ENCODE results near the gene LAMTOR4. TPM values are rescaled to one million over a fixed set of nuclear protein-coding genes. Genes with fewer than 3 reads are reported as not detected.

Gene LAMTOR4
- total and polyA plus RNA-seq, 2 of the 13 experiments (the other 11 are each of a cell fraction or from before 2014, with no cell fraction given), result 115 to 118 TPM

DNA sequence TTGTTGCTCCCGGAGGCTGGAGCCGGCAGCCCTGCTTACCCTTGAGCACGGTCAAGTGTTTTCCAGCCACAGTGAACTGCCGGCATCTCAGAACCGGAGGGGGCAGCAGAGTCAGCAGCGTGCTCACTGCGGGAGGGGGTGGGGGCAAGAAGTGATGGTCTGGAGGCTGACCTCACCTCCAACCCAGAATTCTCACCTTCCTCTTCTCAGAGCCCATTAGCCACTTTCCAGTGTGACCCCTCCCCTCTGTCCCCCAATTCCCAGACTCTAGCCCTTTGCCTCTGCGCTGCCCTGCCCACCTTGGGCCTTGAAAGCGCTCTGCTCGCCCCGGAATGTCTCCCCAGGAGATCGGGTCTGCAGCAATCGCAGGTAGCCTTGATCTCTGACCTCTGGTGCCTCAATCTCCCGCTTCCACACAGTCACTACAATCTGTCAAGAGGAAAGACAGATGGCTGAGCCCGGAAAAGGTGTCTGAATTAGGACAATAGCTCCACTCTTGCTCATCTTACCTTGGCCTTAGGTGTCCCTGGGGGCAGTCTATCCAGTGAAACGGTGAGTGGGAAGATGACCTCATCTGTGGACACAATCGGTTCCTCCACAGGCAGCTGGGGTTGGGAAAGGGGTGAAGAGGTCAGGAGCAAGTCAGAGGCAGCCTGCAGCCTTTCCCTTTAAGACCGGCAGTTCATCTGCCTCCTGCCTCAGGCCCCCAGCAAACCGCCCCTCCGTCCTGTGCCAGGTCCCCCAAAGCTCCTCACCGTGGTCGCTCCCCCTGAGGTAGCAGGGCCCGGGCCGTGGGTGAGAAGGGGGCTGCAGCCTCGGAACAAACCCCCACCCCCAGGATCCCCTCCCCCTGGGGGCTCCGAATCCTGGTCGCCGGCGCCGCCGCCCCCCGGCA is 8.9 kb downstream of the LAMTOR4 start (continued):
- TF ChIP-seq, protein P1, sequence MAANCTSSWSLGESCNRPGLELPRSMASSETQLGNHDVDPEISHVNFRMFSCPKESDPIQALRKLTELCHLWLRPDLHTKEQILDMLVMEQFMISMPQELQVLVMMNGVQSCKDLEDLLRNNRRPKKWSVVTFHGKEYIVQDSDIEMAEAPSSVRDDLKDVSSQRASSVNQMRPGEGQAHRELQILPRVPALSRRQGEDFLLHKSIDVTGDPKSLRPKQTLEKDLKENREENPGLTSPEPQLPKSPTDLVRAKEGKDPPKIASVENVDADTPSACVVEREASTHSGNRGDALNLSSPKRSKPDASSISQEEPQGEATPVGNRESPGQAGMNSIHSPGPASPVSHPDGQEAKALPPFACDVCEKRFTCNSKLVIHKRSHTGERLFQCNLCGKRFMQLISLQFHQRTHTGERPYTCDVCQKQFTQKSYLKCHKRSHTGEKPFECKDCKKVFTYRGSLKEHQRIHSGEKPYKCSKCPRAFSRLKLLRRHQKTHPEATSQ (CRISPR knock-in tag; IDR thresholded peaks at IDR 0.05; ENCODE audit: borderline replicate concordance), result no peak
- TF ChIP-seq ZNF207 (IDR thresholded peaks at IDR 0.05; ENCODE audit: borderline replicate concordance) (no peak), MED13 (CRISPR knock-in tag; IDR thresholded peaks at IDR 0.05) (no peak; the same call in 1 of the 2 replicates), ZNF773 (CRISPR knock-in tag; IDR thresholded peaks at IDR 0.05; ENCODE audit: borderline replicate concordance) (no peak), ZNF772 (CRISPR knock-in tag; IDR thresholded peaks at IDR 0.05) (peak; percentile 54; the same call in 1 of the 2 replicates), E2F5 (CRISPR knock-in tag; conservative IDR thresholded peaks at IDR 0.05) (no peak), ELF3 (CRISPR knock-in tag; IDR thresholded peaks at IDR 0.05) (0 out of 2 replicates have a peak, but pooled peaks have one; percentile 12), HHEX (CRISPR knock-in tag; IDR thresholded peaks at IDR 0.05) (peak; percentile 30; the same call in 1 of the 2 replicates), SP1 (IDR thresholded peaks at IDR 0.05) (no peak), SP1 (CRISPR knock-in tag; IDR thresholded peaks at IDR 0.05) (no peak), ZNF740 (CRISPR knock-in tag; IDR thresholded peaks at IDR 0.05) (0 out of 2 replicates have a peak, but pooled peaks have one; percentile 34), HOXA3 (CRISPR knock-in tag; IDR thresholded peaks at IDR 0.05) (peak; percentile 52), NR2F6 (IDR thresholded peaks at IDR 0.05) (peak; percentile 94), NR2F6 (CRISPR knock-in tag; IDR thresholded peaks at IDR 0.05) (peak; percentile 96), RERE (CRISPR knock-in tag; IDR thresholded peaks at IDR 0.05; ENCODE audit: low read depth) (peak; percentile 35; the same call in 1 of the 2 replicates), MYC (CRISPR knock-in tag; IDR thresholded peaks at IDR 0.05; ENCODE audit: borderline replicate concordance) (peak; percentile 17; the same call in 1 of the 2 replicates)
- TF ChIP-seq, protein P2, sequence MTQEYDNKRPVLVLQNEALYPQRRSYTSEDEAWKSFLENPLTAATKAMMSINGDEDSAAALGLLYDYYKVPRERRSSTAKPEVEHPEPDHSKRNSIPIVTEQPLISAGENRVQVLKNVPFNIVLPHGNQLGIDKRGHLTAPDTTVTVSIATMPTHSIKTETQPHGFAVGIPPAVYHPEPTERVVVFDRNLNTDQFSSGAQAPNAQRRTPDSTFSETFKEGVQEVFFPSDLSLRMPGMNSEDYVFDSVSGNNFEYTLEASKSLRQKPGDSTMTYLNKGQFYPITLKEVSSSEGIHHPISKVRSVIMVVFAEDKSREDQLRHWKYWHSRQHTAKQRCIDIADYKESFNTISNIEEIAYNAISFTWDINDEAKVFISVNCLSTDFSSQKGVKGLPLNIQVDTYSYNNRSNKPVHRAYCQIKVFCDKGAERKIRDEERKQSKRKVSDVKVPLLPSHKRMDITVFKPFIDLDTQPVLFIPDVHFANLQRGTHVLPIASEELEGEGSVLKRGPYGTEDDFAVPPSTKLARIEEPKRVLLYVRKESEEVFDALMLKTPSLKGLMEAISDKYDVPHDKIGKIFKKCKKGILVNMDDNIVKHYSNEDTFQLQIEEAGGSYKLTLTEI (CRISPR knock-in tag; conservative IDR thresholded peaks at IDR 0.05), result no peak
- TF ChIP-seq, protein P3, sequence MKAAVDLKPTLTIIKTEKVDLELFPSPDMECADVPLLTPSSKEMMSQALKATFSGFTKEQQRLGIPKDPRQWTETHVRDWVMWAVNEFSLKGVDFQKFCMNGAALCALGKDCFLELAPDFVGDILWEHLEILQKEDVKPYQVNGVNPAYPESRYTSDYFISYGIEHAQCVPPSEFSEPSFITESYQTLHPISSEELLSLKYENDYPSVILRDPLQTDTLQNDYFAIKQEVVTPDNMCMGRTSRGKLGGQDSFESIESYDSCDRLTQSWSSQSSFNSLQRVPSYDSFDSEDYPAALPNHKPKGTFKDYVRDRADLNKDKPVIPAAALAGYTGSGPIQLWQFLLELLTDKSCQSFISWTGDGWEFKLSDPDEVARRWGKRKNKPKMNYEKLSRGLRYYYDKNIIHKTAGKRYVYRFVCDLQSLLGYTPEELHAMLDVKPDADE (CRISPR knock-in tag; IDR thresholded peaks at IDR 0.05), result 0 out of 2 replicates have a peak, but pooled peaks have one; percentile 42
